Smooth muscle cell of the brain vasculature (primary cell): ENCODE data around the gene THSD4.

Experiments used
- DNase-seq: peaks from one replicate; pipeline ENCODE4 v3.0.0-alpha.2; 2012; ENCODE audit warnings: low read depth, low spot score

THSD4 gene

GRCh38 chr15:71683411-71684274 is 568.4 kb downstream of the THSD4 start:
- DNase-seq, result no peak

GRCh38 chr15:71685420-71685993 is 570.2 kb downstream of the THSD4 start:
- DNase-seq, result no peak

- no peak for DNase-seq
These were observed 571.2 kb downstream of the THSD4 start for GRCh38 chr15:71686221-71687050.

- no peak for DNase-seq
These were observed 572.7 kb downstream of the THSD4 start for GRCh38 chr15:71687902-71688508.

- no peak for DNase-seq
These were observed 573.3 kb downstream of the THSD4 start for GRCh38 chr15:71688509-71689094.

GRCh38 chr15:71691081-71691457 is 575.8 kb downstream of the THSD4 start:
- no peak for DNase-seq

- DNase-seq, result peak; percentile 41
These were observed 576.5 kb downstream of the THSD4 start for GRCh38 chr15:71691458-71692417.

GRCh38 chr15:71697236-71697635 is 582.0 kb downstream of the THSD4 start:
- DNase-seq, result no peak

GRCh38 chr15:71698030-71698429 is 582.8 kb downstream of the THSD4 start:
- DNase-seq, result no peak

GRCh38 chr15:71698742-71699141 is 583.5 kb downstream of the THSD4 start:
- no peak for DNase-seq

- DNase-seq, result no peak
These were observed 584.7 kb downstream of the THSD4 start for GRCh38 chr15:71699977-71700376.

GRCh38 chr15:71701808-71702207 is 586.5 kb downstream of the THSD4 start:
- no peak for DNase-seq

- DNase-seq, result no peak
These were observed 587.2 kb downstream of the THSD4 start for GRCh38 chr15:71702496-71702895.

GRCh38 chr15:71705151-71705550 is 589.9 kb downstream of the THSD4 start:
- DNase-seq, result no peak

GRCh38 chr15:71706461-71707229 is 591.4 kb downstream of the THSD4 start:
- DNase-seq, result no peak

GRCh38 chr15:71707230-71708050 is 592.2 kb downstream of the THSD4 start:
- DNase-seq, result no peak

- DNase-seq, result no peak
These were observed 592.8 kb downstream of the THSD4 start for GRCh38 chr15:71708051-71708429.

- DNase-seq, result no peak
These were observed 593.5 kb downstream of the THSD4 start for GRCh38 chr15:71708741-71709140.
